Diencephalon (tissue), 1 donor: Measurements from ENCODE around the gene TBATA. TPM values are rescaled to one million over a fixed set of nuclear protein-coding genes. Genes with fewer than 3 reads are reported as not detected.

Experiments
- small RNA-seq: library from RNA; depleted of rRNA; stranded (forward); fragments of <200 nt; gene quantifications from one replicate; pipeline ENCODE3, GENCODE V24; 2014
- total RNA-seq: library from RNA; depleted of rRNA; stranded (reverse); fragments of >200 nt; gene quantifications from one replicate; pipeline ENCODE4 v1.2.3, GENCODE V29; 2014

Gene TBATA
- total RNA-seq: not detected

GRCh38 chr10:70785190-70785589 is at the start of gene TBATA:
TSS of gene TBATA (minus strand) at chr10:70785377. CDS start at chr10:70783379, 1,998 bp downstream.

DNA sequence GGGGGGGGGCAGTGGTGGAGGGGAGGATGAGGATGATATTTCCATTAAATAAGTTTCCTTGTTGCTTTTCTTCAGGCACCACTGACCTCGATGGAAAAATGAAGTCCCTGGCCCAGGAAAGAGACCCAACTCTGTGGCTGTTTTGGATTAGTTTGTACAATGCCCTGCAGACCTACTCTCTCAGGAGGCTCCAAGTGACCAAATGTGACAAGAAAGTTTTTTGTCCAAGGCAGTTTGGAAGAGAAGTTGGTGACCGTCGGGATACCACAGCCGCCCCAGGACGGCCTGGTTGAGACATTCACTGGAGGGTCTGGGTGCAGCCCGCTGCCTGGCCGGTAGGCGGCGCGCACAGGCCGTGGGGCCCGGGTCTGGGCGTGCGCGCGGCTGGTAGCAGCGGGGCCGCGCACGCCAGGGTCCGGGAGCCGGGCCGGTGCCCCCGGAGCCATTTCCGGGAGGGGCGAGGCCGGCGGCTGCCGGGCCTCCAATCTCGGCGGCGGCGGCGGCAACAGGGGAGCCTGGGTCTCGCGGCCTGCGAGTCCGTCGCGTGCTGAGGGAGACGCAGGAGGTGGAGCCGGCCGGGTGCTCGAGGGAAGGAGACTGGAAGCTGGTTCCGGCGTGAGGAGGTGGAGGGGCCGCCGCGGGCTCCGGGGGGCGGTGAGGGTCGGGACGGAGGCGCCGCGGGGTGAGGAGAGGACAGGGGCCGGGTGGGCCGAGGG is 30.5 kb upstream of the TBATA start, which contains the start of gene SGPL1:
Gene SGPL1, plus strand, starts transcription at position 445 of the 716 bp plus-strand sequence. CDS start 906 bp downstream, outside the sequence.

Small RNAs within 50 kb of the gene (small RNA-seq; reads per million reads assigned to genes)
- not detected for gene RPS26P40

Other genes with a start within 250 kb of the TBATA start
- 1.2 TPM for gene PRF1, start 182.6 kb downstream of the TBATA start, total RNA-seq
- gene ADAMTS14, start 112.9 kb downstream of the TBATA start, total RNA-seq: 0.23 TPM
- gene SGPL1, start 30.6 kb upstream of the TBATA start, total RNA-seq: 43.1 TPM
- gene PCBD1, start 103.2 kb upstream of the TBATA start, total RNA-seq: 27.0 TPM